Liver (tissue), 3 donors: Measurements from ENCODE around the gene IGHMBP2.

Experiments
- GABPA ChIP-seq, 2 donors: IDR thresholded peaks in 1 of 2; conservative IDR thresholded peaks in 1 of 2; 2 replicates each; pipeline ENCODE4 v1.6.1; 2016; ENCODE audit warnings: antibody characterized with exemption in 2 of 2, mild to moderate bottlenecking in 1 of 2, moderate library complexity in 1 of 2
- RAD21 ChIP-seq, 2 donors: IDR thresholded peaks; 2 replicates each; pipeline ENCODE4 v1.6.1; 2016; ENCODE audit warnings: antibody characterized with exemption in 2 of 2, mild to moderate bottlenecking in 2 of 2
- SP1 ChIP-seq: IDR thresholded peaks from 2 replicates; pipeline ENCODE4 v1.6.1; 2018; ENCODE audit warnings: antibody characterized with exemption, mild to moderate bottlenecking
- TAF1 ChIP-seq: conservative IDR thresholded peaks from 2 replicates; pipeline ENCODE4 v1.6.1; 2016; ENCODE audit warnings: antibody characterized with exemption, mild to moderate bottlenecking
- YY1 ChIP-seq: IDR thresholded peaks from 2 replicates; pipeline ENCODE4 v1.6.1; 2016; ENCODE audit warnings: antibody characterized with exemption, mild to moderate bottlenecking
- TF ChIP-seq, protein P1 (sequence below): IDR thresholded peaks from 2 replicates; pipeline ENCODE4 v1.6.1; 2016; ENCODE audit warnings: antibody characterized with exemption
- TF ChIP-seq, protein P2 (sequence below): fragments of 150-350 bp; IDR thresholded peaks from 2 replicates; pipeline ENCODE4 v1.5.1; 2017; ENCODE audit warnings: improper control_type of control experiment, low read depth, low read length; ENCODE audit not compliant: missing input control
- TF ChIP-seq, protein P3 (sequence below): IDR thresholded peaks from 2 replicates; pipeline ENCODE4 v1.6.1; 2016; ENCODE audit warnings: antibody characterized with exemption
- TF ChIP-seq, protein P4 (sequence below): IDR thresholded peaks from 2 replicates; pipeline ENCODE4 v1.6.1; 2016; ENCODE audit warnings: antibody characterized with exemption, mild to moderate bottlenecking
- donor health status: healthy.
- donor health status: healthy.

DNA sequence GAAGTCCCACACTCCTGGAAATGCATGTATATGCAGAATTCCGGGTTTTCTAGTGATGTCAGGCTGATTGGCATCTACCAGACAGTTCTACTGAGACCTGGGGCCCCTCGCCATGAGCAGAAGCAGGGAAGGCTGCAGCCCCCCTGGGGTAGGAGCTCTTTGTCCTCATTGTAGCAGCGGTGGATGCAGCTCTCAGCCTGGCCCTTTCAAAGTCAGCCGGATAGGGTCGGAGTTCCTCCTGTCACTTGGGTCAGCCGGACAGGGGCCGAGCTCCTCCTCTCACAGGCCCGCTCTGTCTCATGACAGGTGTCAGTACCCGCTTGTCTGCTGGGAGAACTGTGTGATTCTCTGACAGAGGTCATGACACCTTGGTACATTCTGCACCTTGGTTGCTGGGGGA, 47.1 kb downstream of the IGHMBP2 start:
- TF ChIP-seq, protein P1, sequence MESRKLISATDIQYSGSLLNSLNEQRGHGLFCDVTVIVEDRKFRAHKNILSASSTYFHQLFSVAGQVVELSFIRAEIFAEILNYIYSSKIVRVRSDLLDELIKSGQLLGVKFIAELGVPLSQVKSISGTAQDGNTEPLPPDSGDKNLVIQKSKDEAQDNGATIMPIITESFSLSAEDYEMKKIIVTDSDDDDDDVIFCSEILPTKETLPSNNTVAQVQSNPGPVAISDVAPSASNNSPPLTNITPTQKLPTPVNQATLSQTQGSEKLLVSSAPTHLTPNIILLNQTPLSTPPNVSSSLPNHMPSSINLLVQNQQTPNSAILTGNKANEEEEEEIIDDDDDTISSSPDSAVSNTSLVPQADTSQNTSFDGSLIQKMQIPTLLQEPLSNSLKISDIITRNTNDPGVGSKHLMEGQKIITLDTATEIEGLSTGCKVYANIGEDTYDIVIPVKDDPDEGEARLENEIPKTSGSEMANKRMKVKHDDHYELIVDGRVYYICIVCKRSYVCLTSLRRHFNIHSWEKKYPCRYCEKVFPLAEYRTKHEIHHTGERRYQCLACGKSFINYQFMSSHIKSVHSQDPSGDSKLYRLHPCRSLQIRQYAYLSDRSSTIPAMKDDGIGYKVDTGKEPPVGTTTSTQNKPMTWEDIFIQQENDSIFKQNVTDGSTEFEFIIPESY = no peak
- TF ChIP-seq, protein P2, sequence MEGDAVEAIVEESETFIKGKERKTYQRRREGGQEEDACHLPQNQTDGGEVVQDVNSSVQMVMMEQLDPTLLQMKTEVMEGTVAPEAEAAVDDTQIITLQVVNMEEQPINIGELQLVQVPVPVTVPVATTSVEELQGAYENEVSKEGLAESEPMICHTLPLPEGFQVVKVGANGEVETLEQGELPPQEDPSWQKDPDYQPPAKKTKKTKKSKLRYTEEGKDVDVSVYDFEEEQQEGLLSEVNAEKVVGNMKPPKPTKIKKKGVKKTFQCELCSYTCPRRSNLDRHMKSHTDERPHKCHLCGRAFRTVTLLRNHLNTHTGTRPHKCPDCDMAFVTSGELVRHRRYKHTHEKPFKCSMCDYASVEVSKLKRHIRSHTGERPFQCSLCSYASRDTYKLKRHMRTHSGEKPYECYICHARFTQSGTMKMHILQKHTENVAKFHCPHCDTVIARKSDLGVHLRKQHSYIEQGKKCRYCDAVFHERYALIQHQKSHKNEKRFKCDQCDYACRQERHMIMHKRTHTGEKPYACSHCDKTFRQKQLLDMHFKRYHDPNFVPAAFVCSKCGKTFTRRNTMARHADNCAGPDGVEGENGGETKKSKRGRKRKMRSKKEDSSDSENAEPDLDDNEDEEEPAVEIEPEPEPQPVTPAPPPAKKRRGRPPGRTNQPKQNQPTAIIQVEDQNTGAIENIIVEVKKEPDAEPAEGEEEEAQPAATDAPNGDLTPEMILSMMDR = no peak
- TF ChIP-seq, protein P3, sequence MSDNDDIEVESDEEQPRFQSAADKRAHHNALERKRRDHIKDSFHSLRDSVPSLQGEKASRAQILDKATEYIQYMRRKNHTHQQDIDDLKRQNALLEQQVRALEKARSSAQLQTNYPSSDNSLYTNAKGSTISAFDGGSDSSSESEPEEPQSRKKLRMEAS = no peak
- no peak for TF ChIP-seq TAF1
- TF ChIP-seq SP1 = no peak
- TF ChIP-seq, protein P4, sequence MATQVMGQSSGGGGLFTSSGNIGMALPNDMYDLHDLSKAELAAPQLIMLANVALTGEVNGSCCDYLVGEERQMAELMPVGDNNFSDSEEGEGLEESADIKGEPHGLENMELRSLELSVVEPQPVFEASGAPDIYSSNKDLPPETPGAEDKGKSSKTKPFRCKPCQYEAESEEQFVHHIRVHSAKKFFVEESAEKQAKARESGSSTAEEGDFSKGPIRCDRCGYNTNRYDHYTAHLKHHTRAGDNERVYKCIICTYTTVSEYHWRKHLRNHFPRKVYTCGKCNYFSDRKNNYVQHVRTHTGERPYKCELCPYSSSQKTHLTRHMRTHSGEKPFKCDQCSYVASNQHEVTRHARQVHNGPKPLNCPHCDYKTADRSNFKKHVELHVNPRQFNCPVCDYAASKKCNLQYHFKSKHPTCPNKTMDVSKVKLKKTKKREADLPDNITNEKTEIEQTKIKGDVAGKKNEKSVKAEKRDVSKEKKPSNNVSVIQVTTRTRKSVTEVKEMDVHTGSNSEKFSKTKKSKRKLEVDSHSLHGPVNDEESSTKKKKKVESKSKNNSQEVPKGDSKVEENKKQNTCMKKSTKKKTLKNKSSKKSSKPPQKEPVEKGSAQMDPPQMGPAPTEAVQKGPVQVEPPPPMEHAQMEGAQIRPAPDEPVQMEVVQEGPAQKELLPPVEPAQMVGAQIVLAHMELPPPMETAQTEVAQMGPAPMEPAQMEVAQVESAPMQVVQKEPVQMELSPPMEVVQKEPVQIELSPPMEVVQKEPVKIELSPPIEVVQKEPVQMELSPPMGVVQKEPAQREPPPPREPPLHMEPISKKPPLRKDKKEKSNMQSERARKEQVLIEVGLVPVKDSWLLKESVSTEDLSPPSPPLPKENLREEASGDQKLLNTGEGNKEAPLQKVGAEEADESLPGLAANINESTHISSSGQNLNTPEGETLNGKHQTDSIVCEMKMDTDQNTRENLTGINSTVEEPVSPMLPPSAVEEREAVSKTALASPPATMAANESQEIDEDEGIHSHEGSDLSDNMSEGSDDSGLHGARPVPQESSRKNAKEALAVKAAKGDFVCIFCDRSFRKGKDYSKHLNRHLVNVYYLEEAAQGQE = no peak
- TF ChIP-seq RAD21 (IDR thresholded peaks at IDR 0.05) = no peak
- TF ChIP-seq YY1 = no peak
- no peak for TF ChIP-seq GABPA (IDR thresholded peaks at IDR 0.05 in 1 of 2, conservative IDR thresholded peaks at IDR 0.05 in 1 of 2)
